Bronchial epithelial cell (primary cell): Measurements from ENCODE around the gene ZFP82. TPM values are rescaled to one million over a fixed set of nuclear protein-coding genes. Genes with fewer than 3 reads are reported as not detected.

Experiments
- DNase-seq: peaks from one replicate; pipeline ENCODE4 v3.0.0-alpha.2; 2010; ENCODE audit warnings: low read depth
- FAIRE-seq: peaks from 2 replicates; lab custom pipeline; 2011; peaks lifted over from hg19 to GRCh38; lab: Jason Lieb, UNC
- H3K27me3 ChIP-seq: 2 replicates; pipeline ENCODE4 v1.5.1; 2011; ENCODE audit warnings: low read length; ENCODE audit not compliant: control insufficient read depth, insufficient read depth
- H3K36me3 ChIP-seq: 2 replicates; pipeline ENCODE4 v1.5.1; 2011; ENCODE audit warnings: low read length; ENCODE audit not compliant: control insufficient read depth, insufficient read depth
- H3K4me3 ChIP-seq: 2 replicates; pipeline ENCODE4 v1.5.1; 2011; ENCODE audit warnings: mild to moderate bottlenecking, low read depth, low read length, control low read depth
- CTCF ChIP-seq: IDR thresholded peaks from 2 replicates; pipeline ENCODE4 v1.5.1; 2011; ENCODE audit warnings: mild to moderate bottlenecking, moderate library complexity, low read length, control low read depth, inconsistent platforms; ENCODE audit not compliant: insufficient read depth, severe bottlenecking
- total RNA-seq: library from RNA; depleted of rRNA; stranded (reverse); fragments of >200 nt; gene quantifications from 2 replicates; pipeline ENCODE4 v1.2.1, GENCODE V29; 2014

Gene ZFP82
- total RNA-seq, 1 donor from 2014 or later, result 4.2 TPM

GRCh38 chr19:36409841-36410240, 8.6 kb downstream of the ZFP82 start:
- Histone ChIP-seq H3K36me3 (no peaks in the 10 kb centered on the region), H3K27me3 (no peaks in the 10 kb centered on the region), H3K4me3 (no peak overlapping the region)
- FAIRE-seq (peak; percentile 50), DNase-seq (no peak)
- no peak for TF ChIP-seq CTCF

DNA sequence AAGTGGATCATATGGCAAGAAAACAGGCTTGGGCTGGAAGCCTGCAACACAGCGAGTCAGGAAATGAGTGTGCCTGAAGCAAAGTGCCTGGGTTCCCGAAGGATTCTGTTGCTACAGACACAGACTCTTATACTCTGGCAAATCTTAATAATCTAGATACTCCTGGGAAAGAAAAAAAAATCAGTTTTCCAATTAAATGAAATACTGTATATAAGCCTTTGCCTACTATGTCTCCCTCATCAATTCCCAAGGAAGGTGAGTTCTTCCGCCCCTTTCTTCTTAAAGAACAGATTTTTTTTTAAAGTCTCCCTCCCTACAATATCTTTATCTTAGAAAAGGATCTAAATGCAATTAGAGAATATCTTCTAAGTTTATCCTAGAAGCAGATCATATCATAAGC, 10.3 kb downstream of the ZFP82 start:
- no peak for DNase-seq
- no peaks in the 10 kb centered on the region for H3K36me3 ChIP-seq

DNA sequence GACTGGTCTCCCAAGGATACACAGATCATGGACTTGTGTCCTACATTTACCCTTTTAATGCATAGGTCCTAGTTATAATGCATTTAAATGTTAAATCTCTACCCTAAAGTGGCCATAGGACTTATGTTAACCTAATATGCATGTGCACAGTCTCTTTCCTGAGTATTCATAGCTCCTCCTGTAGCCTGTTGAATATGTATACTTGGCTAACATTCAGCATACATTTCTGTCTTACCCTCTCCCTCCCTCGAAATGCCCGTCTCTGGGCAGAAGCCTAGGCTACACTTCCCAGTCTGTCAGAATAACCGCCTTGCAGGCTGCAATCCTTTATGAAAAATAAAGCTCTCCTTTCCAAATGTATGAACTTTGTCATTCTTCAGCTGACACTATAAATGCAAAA, 13.9 kb downstream of the ZFP82 start:
- no peak for DNase-seq
- H3K27me3 ChIP-seq, result no peaks in the 10 kb centered on the region
- FAIRE-seq, result no peak
- H3K36me3 ChIP-seq, result no peaks in the 10 kb centered on the region
- no peak for TF ChIP-seq CTCF
- no peak overlapping the region for H3K4me3 ChIP-seq

More for the DNA sequence above, 10.3 kb downstream of the ZFP82 start:
- no peak for FAIRE-seq
- Histone ChIP-seq H3K27me3 (no peaks in the 10 kb centered on the region), H3K4me3 (no peak overlapping the region)
- TF ChIP-seq CTCF, result no peak

DNA sequence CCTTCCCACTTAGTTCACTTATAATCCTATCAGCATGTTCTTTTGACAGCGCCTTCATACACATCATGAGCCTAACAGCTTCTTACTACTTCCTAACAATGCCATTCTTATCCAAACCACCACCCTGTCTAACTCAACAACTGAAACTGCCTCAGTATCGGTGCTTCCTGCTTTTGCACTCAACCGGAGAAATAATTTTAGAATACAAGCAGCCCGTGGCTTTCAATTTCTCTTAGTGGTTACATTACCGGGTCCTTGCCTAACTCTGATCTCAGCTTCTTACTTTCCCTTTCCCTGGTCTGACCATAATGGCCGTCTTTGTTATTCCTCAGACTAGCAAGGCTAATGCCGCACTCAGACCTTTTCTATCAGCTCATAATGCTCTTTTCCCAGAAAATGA, 17.0 kb downstream of the ZFP82 start:
- no peak for DNase-seq
- Histone ChIP-seq H3K27me3 (no peaks in the 10 kb centered on the region), H3K36me3 (peaks cover 3% of the 10 kb centered on the region), H3K4me3 (no peak overlapping the region)
- no peak for FAIRE-seq
- no peak for TF ChIP-seq CTCF

DNA sequence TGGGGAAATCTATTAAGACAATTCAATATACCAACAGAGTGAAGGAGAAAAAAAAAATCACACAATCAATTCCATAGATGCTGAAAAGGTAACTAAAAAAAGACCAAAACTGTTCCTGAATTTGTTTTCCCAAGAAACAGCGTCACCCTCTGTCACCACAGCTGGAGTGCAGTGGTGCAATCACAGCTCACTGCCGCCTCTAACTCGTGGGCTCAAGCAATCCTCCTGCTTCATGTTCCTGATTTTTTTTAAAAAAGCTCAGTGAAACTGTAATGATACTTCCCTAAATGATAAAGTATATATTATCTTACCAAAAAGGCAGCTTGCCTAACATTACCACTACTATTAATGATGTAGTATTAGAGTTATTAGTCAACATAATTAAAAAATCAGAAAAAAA, 19.9 kb downstream of the ZFP82 start:
- no peak for TF ChIP-seq CTCF
- Histone ChIP-seq H3K4me3 (no peak overlapping the region), H3K36me3 (peaks cover 3% of the 10 kb centered on the region), H3K27me3 (no peaks in the 10 kb centered on the region)
- FAIRE-seq (no peak), DNase-seq (no peak)

DNA sequence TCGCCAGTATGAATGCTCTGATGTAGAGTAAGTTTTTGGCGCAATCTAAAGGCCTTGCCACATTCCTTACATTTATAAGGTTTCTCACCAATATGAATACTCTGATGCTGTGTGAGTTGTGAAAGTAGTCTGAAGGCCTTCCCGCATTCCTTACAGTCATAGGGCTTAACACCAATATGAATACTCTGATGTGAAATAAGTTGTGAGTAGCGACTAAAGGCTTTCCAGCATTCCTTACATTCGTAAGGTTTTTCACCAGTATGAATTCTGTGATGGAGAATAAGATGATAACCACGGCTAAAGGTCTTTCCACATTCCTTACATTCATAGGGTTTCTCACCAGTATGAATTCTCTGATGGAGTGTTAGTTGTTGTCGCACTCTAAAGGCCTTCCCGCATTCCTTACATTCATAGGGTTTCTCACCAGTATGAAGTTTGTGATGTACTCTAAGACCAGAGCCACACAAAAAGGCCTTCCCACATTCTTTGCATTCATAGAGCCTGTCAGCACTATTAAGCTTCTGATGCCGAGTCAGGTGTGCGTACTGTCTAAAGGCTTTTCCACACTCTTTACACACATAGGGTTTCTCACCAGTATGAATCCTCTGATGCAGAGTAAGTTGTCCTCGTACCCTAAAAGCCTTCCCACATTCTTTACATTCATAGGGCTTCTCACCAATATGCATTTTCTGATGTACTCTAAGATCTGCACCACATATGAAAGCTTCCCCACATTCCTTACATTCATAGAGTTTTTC, 25.3 kb downstream of the ZFP82 start:
- Histone ChIP-seq H3K4me3 (no peak overlapping the region), H3K27me3 (no peaks in the 10 kb centered on the region), H3K36me3 (no peaks in the 10 kb centered on the region)
- FAIRE-seq (no peak), DNase-seq (no peak)
- no peak for TF ChIP-seq CTCF
